OCI-LY1 (cell line): Measurements from ENCODE around the gene CRHBP.

ENCODE experiments used
- H2AFZ ChIP-seq: fragments of 200-600 bp; sonication (generic), shearing (Covaris generic); 2 replicates; pipeline ENCODE4 v1.6.0; 2014; ENCODE audit warnings: antibody characterized with exemption, mild to moderate bottlenecking, low read length
- H3F3A ChIP-seq: fragments of 200-600 bp; sonication (generic), shearing (Covaris generic); 2 replicates; pipeline ENCODE4 v1.6.0; 2014; ENCODE audit warnings: mild to moderate bottlenecking, antibody characterized with exemption, low read length, moderate library complexity; ENCODE audit not compliant: insufficient read depth
- H3K27ac ChIP-seq: fragments of 200-600 bp; sonication (generic); 2 replicates; pipeline ENCODE4 v1.5.1; 2014; ENCODE audit warnings: low read length, mixed run types, mild to moderate bottlenecking, low read depth; ENCODE audit not compliant: poor library complexity, severe bottlenecking
- H3K27me3 ChIP-seq: fragments of 200-600 bp; sonication (generic); 2 replicates; pipeline ENCODE4 v1.6.0; 2014; ENCODE audit warnings: antibody characterized with exemption, mild to moderate bottlenecking, low read length, moderate library complexity; ENCODE audit not compliant: insufficient read depth
- H3K36me3 ChIP-seq: fragments of 200-600 bp; sonication (generic); 2 replicates; pipeline ENCODE4 v1.6.1; 2014; ENCODE audit warnings: mild to moderate bottlenecking, antibody characterized with exemption, low read length, moderate library complexity, mixed read lengths; ENCODE audit not compliant: insufficient read depth
- H3K4me1 ChIP-seq: fragments of 200-600 bp; sonication (generic); 2 replicates; pipeline ENCODE4 v1.5.1; 2014; ENCODE audit warnings: mild to moderate bottlenecking, low read length, moderate library complexity; ENCODE audit not compliant: insufficient read depth, severe bottlenecking
- H3K4me2 ChIP-seq: fragments of 200-600 bp; sonication (generic), shearing (Covaris generic); 2 replicates; pipeline ENCODE4 v1.6.1; 2014; ENCODE audit warnings: low read length
- H3K4me3 ChIP-seq: fragments of 200-600 bp; sonication (generic); 2 replicates; pipeline ENCODE4 v1.5.1; 2014; ENCODE audit warnings: low read length, low read depth, mild to moderate bottlenecking, mixed read lengths; ENCODE audit not compliant: poor library complexity, severe bottlenecking
- H3K79me2 ChIP-seq: fragments of 200-600 bp; shearing (Covaris generic); 2 replicates; pipeline ENCODE4 v1.6.1; 2016; ENCODE audit warnings: mixed run types, low read length, mixed read lengths; ENCODE audit not compliant: insufficient read depth
- H3K9ac ChIP-seq: fragments of 200-600 bp; sonication (generic), shearing (Covaris generic); 2 replicates; pipeline ENCODE4 v1.6.1; 2014; ENCODE audit warnings: mild to moderate bottlenecking, low read length, mixed read lengths
- H3K9me2 ChIP-seq: fragments of 200-600 bp; sonication (generic), shearing (Covaris generic); 2 replicates; pipeline ENCODE4 v1.6.1; 2014; ENCODE audit warnings: low read depth, mild to moderate bottlenecking, low read length, mixed read lengths
- H3K9me3 ChIP-seq: fragments of 200-600 bp; shearing (Covaris generic); 2 replicates; pipeline ENCODE4 v1.6.1; 2014; ENCODE audit warnings: low read length, mixed read lengths
- H4K20me1 ChIP-seq: fragments of 200-600 bp; sonication (generic), shearing (Covaris generic); 2 replicates; pipeline ENCODE4 v1.6.0; 2016; ENCODE audit warnings: mild to moderate bottlenecking, low read length; ENCODE audit not compliant: insufficient read depth
- EZH2 ChIP-seq: fragments of 200-600 bp; sonication (generic), shearing (Covaris generic); IDR thresholded peaks from 2 replicates; pipeline ENCODE4 v1.8.0; 2017; ENCODE audit warnings: borderline replicate concordance, mixed run types, mild to moderate bottlenecking, antibody characterized with exemption, low read length, moderate library complexity, mixed read lengths
- TF ChIP-seq, protein P1 (sequence below): fragments of 200-600 bp; sonication (generic), shearing (Covaris generic); IDR thresholded peaks from 2 replicates; pipeline ENCODE4 v1.5.1; 2017; ENCODE audit warnings: mild to moderate bottlenecking, antibody characterized with exemption, low read length, moderate library complexity, mixed read lengths

Gene CRHBP

DNA sequence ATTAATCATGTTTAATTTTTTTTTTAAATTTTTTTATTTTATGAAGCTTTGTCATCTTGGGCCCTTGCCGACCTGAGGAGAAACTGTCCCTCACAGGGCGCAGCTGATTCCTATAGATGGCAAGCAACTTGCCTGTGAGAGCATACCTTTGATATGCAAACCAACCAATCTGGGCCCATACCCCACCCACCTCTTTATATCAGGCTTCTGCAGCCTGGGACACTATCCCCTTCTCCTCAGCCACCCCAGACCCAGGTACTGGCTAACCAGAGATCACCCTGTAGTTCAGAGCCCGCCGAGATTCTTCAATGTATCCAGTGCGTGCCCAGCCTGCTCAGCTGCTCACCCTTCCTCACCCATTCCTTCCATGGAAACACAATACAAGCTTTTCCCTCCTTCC, 58.7 kb downstream of the CRHBP start:
- H3K4me1 ChIP-seq: no peaks in the 10 kb centered on the region
- H3K79me2 ChIP-seq: no peaks in the 10 kb centered on the region
- H3K4me3 ChIP-seq: no peak overlapping the region
- no peaks in the 10 kb centered on the region for H3K9me2 ChIP-seq
- H3K4me2 ChIP-seq: no peak overlapping the region
- no peaks in the 10 kb centered on the region for H4K20me1 ChIP-seq
- no peak overlapping the region for H3K9ac ChIP-seq
- no peak overlapping the region for H3K27ac ChIP-seq
- no peak overlapping the region for H2AFZ ChIP-seq
- no peaks in the 10 kb centered on the region for H3K27me3 ChIP-seq
- no peaks in the 10 kb centered on the region for H3F3A ChIP-seq
- no peak for TF ChIP-seq EZH2
- TF ChIP-seq, protein P1, sequence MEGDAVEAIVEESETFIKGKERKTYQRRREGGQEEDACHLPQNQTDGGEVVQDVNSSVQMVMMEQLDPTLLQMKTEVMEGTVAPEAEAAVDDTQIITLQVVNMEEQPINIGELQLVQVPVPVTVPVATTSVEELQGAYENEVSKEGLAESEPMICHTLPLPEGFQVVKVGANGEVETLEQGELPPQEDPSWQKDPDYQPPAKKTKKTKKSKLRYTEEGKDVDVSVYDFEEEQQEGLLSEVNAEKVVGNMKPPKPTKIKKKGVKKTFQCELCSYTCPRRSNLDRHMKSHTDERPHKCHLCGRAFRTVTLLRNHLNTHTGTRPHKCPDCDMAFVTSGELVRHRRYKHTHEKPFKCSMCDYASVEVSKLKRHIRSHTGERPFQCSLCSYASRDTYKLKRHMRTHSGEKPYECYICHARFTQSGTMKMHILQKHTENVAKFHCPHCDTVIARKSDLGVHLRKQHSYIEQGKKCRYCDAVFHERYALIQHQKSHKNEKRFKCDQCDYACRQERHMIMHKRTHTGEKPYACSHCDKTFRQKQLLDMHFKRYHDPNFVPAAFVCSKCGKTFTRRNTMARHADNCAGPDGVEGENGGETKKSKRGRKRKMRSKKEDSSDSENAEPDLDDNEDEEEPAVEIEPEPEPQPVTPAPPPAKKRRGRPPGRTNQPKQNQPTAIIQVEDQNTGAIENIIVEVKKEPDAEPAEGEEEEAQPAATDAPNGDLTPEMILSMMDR: no peak
- H3K9me3 ChIP-seq: no peaks in the 10 kb centered on the region
- no peaks in the 10 kb centered on the region for H3K36me3 ChIP-seq

DNA sequence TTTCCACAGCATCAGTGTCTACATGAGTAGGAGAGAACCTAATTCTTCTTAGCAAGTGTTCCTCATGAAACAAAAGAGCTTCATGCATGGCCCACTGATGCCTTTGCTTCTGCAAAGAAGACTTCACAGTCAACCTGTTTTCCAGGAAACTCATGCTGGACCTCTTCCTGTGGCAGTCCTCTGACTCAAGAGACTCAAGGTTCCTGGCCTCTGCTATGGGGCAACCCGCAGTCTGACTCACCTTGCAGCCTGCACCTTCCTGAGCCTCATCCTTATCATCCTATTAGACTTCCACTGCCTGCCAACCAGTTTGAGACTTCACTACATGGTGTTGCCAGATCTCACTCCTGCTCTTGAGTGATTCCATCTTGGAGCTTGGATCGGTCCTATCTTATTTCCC, 59.8 kb downstream of the CRHBP start:
- H3K27me3 ChIP-seq: no peaks in the 10 kb centered on the region
- no peaks in the 10 kb centered on the region for H3F3A ChIP-seq
- H3K9me3 ChIP-seq: no peaks in the 10 kb centered on the region
- no peaks in the 10 kb centered on the region for H4K20me1 ChIP-seq
- no peak overlapping the region for H3K4me3 ChIP-seq
- no peaks in the 10 kb centered on the region for H3K36me3 ChIP-seq
- no peak overlapping the region for H2AFZ ChIP-seq
- no peaks in the 10 kb centered on the region for H3K9me2 ChIP-seq
- H3K4me1 ChIP-seq: no peaks in the 10 kb centered on the region
- H3K79me2 ChIP-seq: no peaks in the 10 kb centered on the region
- H3K4me2 ChIP-seq: no peak overlapping the region
- no peak overlapping the region for H3K9ac ChIP-seq
- H3K27ac ChIP-seq: no peak overlapping the region
- no peak for TF ChIP-seq EZH2
- TF ChIP-seq, protein P1: no peak

DNA sequence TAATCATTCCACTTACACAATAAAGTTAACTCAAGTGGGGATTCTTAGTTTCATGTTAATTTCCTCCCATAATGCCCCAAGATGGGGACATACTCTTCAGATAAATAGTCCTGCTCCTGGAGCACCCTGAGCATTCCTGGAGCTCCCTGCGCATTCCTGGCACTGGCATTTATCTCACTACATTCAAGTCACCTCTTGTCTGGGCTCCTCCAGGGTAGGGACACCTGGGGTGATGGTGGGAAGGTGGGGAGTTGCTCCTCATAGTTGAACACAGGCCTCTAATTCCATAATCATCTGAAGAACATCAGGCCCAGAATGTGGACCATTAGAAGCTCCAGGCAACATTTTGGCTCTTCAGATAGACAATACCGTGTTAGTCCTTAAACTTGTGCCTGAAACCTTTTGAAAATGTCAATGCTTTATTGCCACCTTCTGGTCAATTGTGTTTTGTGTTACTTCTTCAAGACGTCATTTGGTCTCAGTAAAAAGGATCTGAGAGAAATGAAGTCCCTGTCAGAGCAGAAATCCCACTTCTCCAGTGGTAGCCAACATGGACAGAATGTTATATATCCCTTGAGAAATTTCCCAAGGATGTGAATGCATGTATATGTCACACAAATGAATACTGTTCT, 63.2 kb downstream of the CRHBP start:
- H3F3A ChIP-seq: no peaks in the 10 kb centered on the region
- peaks cover 2% of the 10 kb centered on the region for H3K4me1 ChIP-seq
- H3K79me2 ChIP-seq: no peaks in the 10 kb centered on the region
- no peak overlapping the region for H3K9ac ChIP-seq
- TF ChIP-seq, protein P1: peak; percentile 63
- no peak for TF ChIP-seq EZH2
- no peak overlapping the region for H2AFZ ChIP-seq
- H4K20me1 ChIP-seq: no peaks in the 10 kb centered on the region
- no peaks in the 10 kb centered on the region for H3K36me3 ChIP-seq
- no peak overlapping the region for H3K4me2 ChIP-seq
- H3K9me2 ChIP-seq: no peaks in the 10 kb centered on the region
- H3K4me3 ChIP-seq: no peak overlapping the region
- no peaks in the 10 kb centered on the region for H3K9me3 ChIP-seq
- H3K27ac ChIP-seq: no peak overlapping the region
- H3K27me3 ChIP-seq: no peaks in the 10 kb centered on the region
